ENCODE data around the gene CCDC154.

GRCh38 chr16:1464196-1464893 lies 20.0 kb upstream of the CCDC154 start:
- TF ChIP-seq EZH2 (IDR thresholded peaks at IDR 0.05; ENCODE audit: borderline replicate concordance, low read length) (no peak), CTCF (conservative IDR thresholded peaks at IDR 0.05 in 1 of 2, IDR thresholded peaks at IDR 0.05 in 1 of 2; ENCODE audit: extremely low read depth in 1 of 2, insufficient read depth in 1 of 2, low read depth in 1 of 2, low read length in 2 of 2) (no peak)
